ENCODE measurements around the gene CYB5R4. TPM values are rescaled to one million over a fixed set of nuclear protein-coding genes. Genes with fewer than 3 reads are reported as not detected.

The CYB5R4 gene, protein sequence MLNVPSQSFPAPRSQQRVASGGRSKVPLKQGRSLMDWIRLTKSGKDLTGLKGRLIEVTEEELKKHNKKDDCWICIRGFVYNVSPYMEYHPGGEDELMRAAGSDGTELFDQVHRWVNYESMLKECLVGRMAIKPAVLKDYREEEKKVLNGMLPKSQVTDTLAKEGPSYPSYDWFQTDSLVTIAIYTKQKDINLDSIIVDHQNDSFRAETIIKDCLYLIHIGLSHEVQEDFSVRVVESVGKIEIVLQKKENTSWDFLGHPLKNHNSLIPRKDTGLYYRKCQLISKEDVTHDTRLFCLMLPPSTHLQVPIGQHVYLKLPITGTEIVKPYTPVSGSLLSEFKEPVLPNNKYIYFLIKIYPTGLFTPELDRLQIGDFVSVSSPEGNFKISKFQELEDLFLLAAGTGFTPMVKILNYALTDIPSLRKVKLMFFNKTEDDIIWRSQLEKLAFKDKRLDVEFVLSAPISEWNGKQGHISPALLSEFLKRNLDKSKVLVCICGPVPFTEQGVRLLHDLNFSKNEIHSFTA
- 6.9 and 8.0 TPM in 2 replicates for total RNA-seq

GRCh38 chr6:83859410-83860358, at the start of gene CYB5R4:
CYB5R4 (plus strand) TSS chr6:83859689; CDS start chr6:83859783, 94 bp downstream.

DNA sequence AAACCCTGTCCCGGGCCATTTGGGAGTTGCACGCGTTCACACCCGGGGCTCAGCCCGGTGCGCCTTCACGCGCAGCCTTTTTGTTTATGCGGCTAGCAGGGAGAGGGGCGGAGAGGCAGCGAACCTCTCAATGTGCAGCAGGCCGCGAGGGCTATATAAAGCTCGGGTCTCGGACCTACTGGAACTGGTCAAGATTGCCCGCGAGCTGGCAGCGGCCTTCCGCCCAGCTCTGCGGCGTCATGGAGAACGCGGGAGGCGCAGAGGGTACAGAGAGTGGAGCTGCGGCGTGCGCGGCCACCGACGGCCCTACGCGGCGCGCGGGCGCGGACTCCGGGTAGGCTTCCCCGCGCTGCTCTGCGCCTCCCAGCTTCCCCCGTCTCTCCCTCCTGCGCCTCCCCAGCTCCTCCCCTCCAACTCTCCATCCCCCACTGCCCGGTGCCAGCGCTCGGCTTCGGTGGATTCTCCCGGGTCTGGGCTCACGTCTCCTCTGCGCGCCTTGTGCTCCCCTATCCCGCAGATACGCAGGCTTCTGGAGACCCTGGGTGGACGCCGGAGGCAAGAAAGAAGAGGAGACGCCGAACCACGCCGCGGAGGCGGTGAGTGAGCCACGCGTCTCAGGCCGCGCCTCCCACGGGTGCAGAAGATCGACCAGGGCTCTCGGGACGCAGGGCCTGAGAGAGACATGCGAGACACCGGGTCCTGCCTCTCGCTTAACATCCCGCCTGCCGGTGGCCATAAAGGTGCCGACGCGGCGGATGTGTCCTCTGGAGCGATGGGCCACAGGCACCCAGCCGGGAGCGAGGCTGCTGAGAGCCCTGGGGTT, 6.1 kb upstream of the CYB5R4 start, which contains the start of gene RIPPLY2:
TSS of gene RIPPLY2 (plus strand) at position 183 of the 823 bp plus-strand sequence. CDS start at position 240, 57 bp downstream.

Other genes starting within 250 kb of the CYB5R4 start
- 0.49 and 1.1 TPM in 2 replicates for gene SNAP91, start 150.6 kb upstream of the CYB5R4 start, total RNA-seq
- gene RIPPLY2, start 6.3 kb upstream of the CYB5R4 start, total RNA-seq: 0.61 and 0.97 TPM in 2 replicates
- 0.12 and 0.32 TPM in 2 replicates for gene MRAP2, start 174.1 kb downstream of the CYB5R4 start, total RNA-seq